IMR-90 (cell line): ENCODE measurements around the gene CELF5. TPM values are rescaled to one million over a fixed set of nuclear protein-coding genes. Genes with fewer than 3 reads are reported as not detected.

Experiments
- ATAC-seq: fragments of 200-7000 bp; cut with Tn5 transposase; 2 replicates; pipeline ENCODE4 v1.9.1; 2020; ENCODE audit warnings: low read depth, mild to moderate bottlenecking, moderate library complexity
- BruUV-seq: library from RNA; stranded (reverse); fragments of 400-500 nt; replicated peaks from 2 replicates; lab custom pipeline; 2021; lab: Mats Ljungman, UMichigan
- CTCF ChIA-PET: fragments of 300-600 bp; formaldehyde crosslinking; extraction: SDS; loops from one replicate; lab custom pipeline; 2021; ENCODE audit warnings: antibody characterized with exemption; lab: Yijun Ruan, JAX
- POLR2A ChIA-PET: fragments of 300-600 bp; sonication (Branson Sonifier 250); formaldehyde crosslinking; loops from one replicate; lab custom pipeline; 2022; ENCODE audit warnings: antibody characterized with exemption; ENCODE audit not compliant: unreplicated experiment; lab: Charles Lee
- DNase-seq: peaks from one replicate; pipeline ENCODE4 v3.0.0; 2013
- H2AFZ ChIP-seq: replicated peaks from 2 replicates; pipeline ENCODE3; 2013; ENCODE audit warnings: low read length, mild to moderate bottlenecking; ENCODE audit not compliant: poor library complexity
- H2AK5ac ChIP-seq: 2 replicates; pipeline ENCODE4 v1.6.1; 2013; ENCODE audit warnings: low read depth, low read length, inconsistent platforms
- H2AK9ac ChIP-seq: replicated peaks from 2 replicates; pipeline ENCODE3; 2013; ENCODE audit warnings: mild to moderate bottlenecking, low read depth, low read length, moderate library complexity; ENCODE audit not compliant: poor library complexity
- H2BK120ac ChIP-seq: 2 replicates; pipeline ENCODE4 v1.6.1; 2013; ENCODE audit warnings: low read depth, low read length, inconsistent platforms
- H2BK15ac ChIP-seq: 3 replicates; pipeline ENCODE4 v1.6.1; 2013; ENCODE audit warnings: low read depth, low read length, inconsistent platforms
- H2BK20ac ChIP-seq: 2 replicates; pipeline ENCODE4 v1.6.1; 2013; ENCODE audit warnings: low read depth, mild to moderate bottlenecking, inconsistent platforms, low read length, moderate library complexity
- H2BK5ac ChIP-seq: 2 replicates; pipeline ENCODE4 v1.6.1; 2013; ENCODE audit warnings: mild to moderate bottlenecking, low read depth, low read length, inconsistent platforms; ENCODE audit not compliant: poor library complexity, severe bottlenecking
- H3K14ac ChIP-seq: replicated peaks from 2 replicates; pipeline ENCODE4 v1.6.1; 2013; ENCODE audit warnings: low read depth, low read length, inconsistent platforms
- H3K18ac ChIP-seq: 2 replicates; pipeline ENCODE4 v1.6.1; 2013; ENCODE audit warnings: low read depth, low read length, control low read depth
- H3K23ac ChIP-seq: 2 replicates; pipeline ENCODE4 v1.6.1; 2013; ENCODE audit warnings: low read depth, low read length, inconsistent platforms
- H3K27ac ChIP-seq: 2 replicates; pipeline ENCODE4 v1.5.1; 2013; ENCODE audit warnings: mild to moderate bottlenecking, control low read depth, low read length; ENCODE audit not compliant: insufficient read depth
- H3K27me3 ChIP-seq: 2 replicates; pipeline ENCODE4 v1.6.1; 2013; ENCODE audit warnings: low read length; ENCODE audit not compliant: control insufficient read depth, insufficient read depth
- H3K36me3 ChIP-seq: 2 replicates; pipeline ENCODE4 v1.6.1; 2013; ENCODE audit warnings: low read length, mixed read lengths; ENCODE audit not compliant: control insufficient read depth, insufficient read depth
- H3K4ac ChIP-seq: 2 replicates; pipeline ENCODE4 v1.6.1; 2013; ENCODE audit warnings: low read depth, low read length, inconsistent platforms
- H3K4me1 ChIP-seq: 2 replicates; pipeline ENCODE4 v1.6.1; 2013; ENCODE audit warnings: low read length, mixed read lengths; ENCODE audit not compliant: control insufficient read depth, insufficient read depth
- H3K4me2 ChIP-seq: 2 replicates; pipeline ENCODE4 v1.6.1; 2013; ENCODE audit warnings: low read depth, mild to moderate bottlenecking, control low read depth, low read length, moderate library complexity
- H3K4me3 ChIP-seq: 2 replicates; pipeline ENCODE4 v1.5.1; 2013; ENCODE audit warnings: low read depth, mild to moderate bottlenecking, control low read depth, low read length, moderate library complexity; ENCODE audit not compliant: insufficient read depth
- H3K56ac ChIP-seq: 2 replicates; pipeline ENCODE4 v1.6.1; 2013; ENCODE audit warnings: low read length, inconsistent platforms; ENCODE audit not compliant: insufficient read depth; ENCODE audit errors: extremely low read depth
- H3K79me1 ChIP-seq, 2 experiments: 2 replicates each; pipeline ENCODE4 v1.6.1; 2013; ENCODE audit warnings: low read length in 2 of 2, inconsistent platforms in 1 of 2, low read depth in 1 of 2
- H3K9ac ChIP-seq: 2 replicates; pipeline ENCODE4 v1.6.1; 2013; ENCODE audit warnings: low read depth, low read length, control low read depth
- H3K9me1 ChIP-seq: 2 replicates; pipeline ENCODE4 v1.6.1; 2013; ENCODE audit warnings: low read length, inconsistent platforms; ENCODE audit not compliant: insufficient read depth
- H3K9me3 ChIP-seq: 2 replicates; pipeline ENCODE4 v1.6.1; 2013; ENCODE audit warnings: low read length; ENCODE audit not compliant: control insufficient read depth, insufficient read depth
- H4K20me1 ChIP-seq: 2 replicates; pipeline ENCODE4 v1.6.1; 2013; ENCODE audit warnings: low read length, inconsistent platforms; ENCODE audit not compliant: insufficient read depth
- H4K5ac ChIP-seq: 2 replicates; pipeline ENCODE4 v1.6.1; 2013; ENCODE audit warnings: mild to moderate bottlenecking, low read depth, low read length, control low read depth
- H4K8ac ChIP-seq, 2 experiments: 2 replicates each; pipeline ENCODE4 v1.6.1; 2013; ENCODE audit warnings: low read depth in 2 of 2, low read length in 2 of 2, control low read depth in 1 of 2, inconsistent platforms in 1 of 2
- H4K91ac ChIP-seq: 2 replicates; pipeline ENCODE4 v1.6.1; 2013; ENCODE audit warnings: low read depth, low read length, inconsistent platforms; ENCODE audit not compliant: insufficient read depth
- FOS ChIP-seq: fragments of 150-350 bp; IDR thresholded peaks from 2 replicates; pipeline ENCODE4 v1.6.1; 2016; ENCODE audit warnings: low read depth, low read length
- RFX5 ChIP-seq: IDR thresholded peaks from 2 replicates; pipeline ENCODE4 v1.8.0; 2012; ENCODE audit warnings: low read depth, mild to moderate bottlenecking, low read length, moderate library complexity
- SMC3 ChIP-seq: fragments of 150-350 bp; IDR thresholded peaks from 2 replicates; pipeline ENCODE4 v1.6.1; 2016; ENCODE audit warnings: low read depth, mild to moderate bottlenecking, antibody characterized with exemption, low read length, moderate library complexity
- WGBS, 2 experiments: methylation state at CpG; one replicate each; pipeline versions ENCODE4 v1.1.5 to v1.1.7; 2013; ENCODE audit warnings: missing lambda C conversion rate in 2 of 2; ENCODE audit not compliant: insufficient read length in 1 of 2; ENCODE audit errors: extremely low coverage in 2 of 2; 5-methylcytosine and 5-hydroxymethylcytosine counted together
- dilution Hi-C: fragments of 300-500 bp; cut with HindIII; formaldehyde crosslinking; loops from one replicate; pipeline ENCODE4 v1.14.3; 2018; ENCODE audit warnings: low sequenced_read_pairs; ENCODE audit not compliant: unreplicated experiment
- in situ Hi-C: fragments of 300-500 bp; cut with MboI; formaldehyde crosslinking; loops from 3 replicates; pipeline ENCODE4 v1.14.3; 2019; ENCODE audit warnings: low sequenced_read_pairs, inconsistent platforms, mixed read lengths
- intact Hi-C: fragments of 100-400 bp; cut with micrococcal nuclease; formaldehyde crosslinking; loops from 2 replicates; pipeline ENCODE4 v1.10.0; 2022
- polyA plus RNA-seq, 3 experiments: library from polyadenylated mRNA; depleted of rRNA; stranded (reverse); fragments of >200 nt; gene quantifications; 2 replicates each; pipeline ENCODE4 v1.2.3, GENCODE V29; 2012; ENCODE audit warnings: low replicate concordance in 1 of 3
- total RNA-seq: library from RNA; depleted of rRNA; stranded (reverse); fragments of >200 nt; gene quantifications from 2 replicates; pipeline ENCODE4 v1.2.3, GENCODE V29; 2012
- TF ChIP-seq, protein P1 (sequence below): fragments of 150-350 bp; IDR thresholded peaks from 2 replicates; pipeline ENCODE4 v1.6.1; 2017; ENCODE audit warnings: mild to moderate bottlenecking, antibody characterized with exemption, low read length, low read depth

CELF5 gene
- total and polyA plus RNA-seq, 2 of the 4 experiments (the other 2 are of a cell fraction) = 0.02 TPM; not detected in 1

DNA sequence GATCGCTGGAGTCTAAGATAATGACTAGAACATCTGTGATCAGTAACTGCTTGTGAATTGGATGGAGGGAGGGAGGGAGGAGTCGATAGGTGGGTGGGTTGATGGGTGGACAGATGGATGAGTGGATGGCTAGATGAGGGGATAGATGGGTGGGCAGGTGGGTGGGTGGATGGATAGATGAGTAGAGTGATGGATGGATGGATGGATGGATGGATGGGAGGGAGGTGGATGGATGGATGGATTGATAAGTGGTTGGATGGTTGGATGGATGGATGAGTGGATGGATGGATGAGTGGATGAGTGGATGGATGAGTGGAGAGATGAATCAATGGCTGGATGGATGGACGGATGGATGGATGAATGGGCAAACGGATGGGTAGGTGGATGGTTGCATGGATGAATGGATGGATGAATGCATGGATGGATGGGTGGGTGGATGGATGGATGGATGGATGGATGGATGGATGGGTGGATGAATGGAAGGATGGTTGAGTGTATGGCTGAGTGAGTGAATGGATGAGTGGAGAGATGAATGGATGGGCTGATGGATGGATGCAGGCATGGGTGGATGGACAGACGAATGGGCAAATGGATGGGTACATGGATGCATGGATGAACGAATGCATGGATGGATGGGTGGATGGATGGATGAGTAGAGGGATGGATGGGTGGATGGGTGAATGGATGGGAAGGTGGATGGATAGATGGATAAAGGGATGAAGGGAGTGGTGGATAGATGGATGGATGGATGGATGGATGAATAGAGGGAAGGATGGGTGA, 97.9 kb downstream of the CELF5 start:
- H2BK120ac ChIP-seq = no peak overlapping the region
- no peak overlapping the region for H4K5ac ChIP-seq
- no peak overlapping the region for H3K56ac ChIP-seq
- H3K14ac ChIP-seq = no peak overlapping the region
- no TSS peak for BruUV-seq
- DNase-seq (no peak), ATAC-seq (no peak)
- H2AK9ac ChIP-seq = no peak overlapping the region
- H2BK20ac ChIP-seq = no peak overlapping the region
- H3K9ac ChIP-seq = no peak overlapping the region
- ChIA-PET CTCF (no interaction called here), POLR2A (no interaction called here)
- no peak overlapping the region for H2BK15ac ChIP-seq
- no peak overlapping the region for H3K4ac ChIP-seq
- no peak overlapping the region for H4K91ac ChIP-seq
- H2AK5ac ChIP-seq = no peak overlapping the region
- TF ChIP-seq RFX5 (no peak), FOS (no peak), SMC3 (no peak)
- TF ChIP-seq, protein P1, sequence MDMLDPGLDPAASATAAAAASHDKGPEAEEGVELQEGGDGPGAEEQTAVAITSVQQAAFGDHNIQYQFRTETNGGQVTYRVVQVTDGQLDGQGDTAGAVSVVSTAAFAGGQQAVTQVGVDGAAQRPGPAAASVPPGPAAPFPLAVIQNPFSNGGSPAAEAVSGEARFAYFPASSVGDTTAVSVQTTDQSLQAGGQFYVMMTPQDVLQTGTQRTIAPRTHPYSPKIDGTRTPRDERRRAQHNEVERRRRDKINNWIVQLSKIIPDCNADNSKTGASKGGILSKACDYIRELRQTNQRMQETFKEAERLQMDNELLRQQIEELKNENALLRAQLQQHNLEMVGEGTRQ = no peak
- H4K8ac ChIP-seq = no peak overlapping the region
- H3K23ac ChIP-seq = no peak overlapping the region
- H3K4me1 ChIP-seq = no peaks in the 10 kb centered on the region
- H2BK5ac ChIP-seq = peak overlapping the region; percentile 11
- dilution Hi-C loops = no loop called here
- H3K79me1 ChIP-seq = no peaks in the 10 kb centered on the region
- H3K9me3 ChIP-seq = no peaks in the 10 kb centered on the region
- intact Hi-C loops = loop anchor here (10.0 kb wide), 2 partner anchors 292 to 382 kb away; partner anchors contain the start of genes PIP5K1C and TJP3
- H3K27ac ChIP-seq = no peak overlapping the region
- no peaks in the 10 kb centered on the region for H4K20me1 ChIP-seq
- H3K36me3 ChIP-seq = no peaks in the 10 kb centered on the region
- H3K4me2 ChIP-seq = no peak overlapping the region
- no peaks in the 10 kb centered on the region for H3K9me1 ChIP-seq
- in situ Hi-C loops = loop anchor here (25.0 kb wide), 1 partner anchor 290 kb away; the partner anchor contains the start of gene TBXA2R
- no peak overlapping the region for H2AFZ ChIP-seq
- no peak overlapping the region for H3K4me3 ChIP-seq
- no peak overlapping the region for H3K18ac ChIP-seq
- WGBS, 2 experiments = 76% methylated on average over 6 of the region's 6 CpGs; no CpG with 5 or more reads in 1 of the 2 experiments
- peaks cover 7% of the 10 kb centered on the region; the same call in 1 of the 2 replicates for H3K27me3 ChIP-seq
